ENCODE measurements around the gene TMEM132D.

GRCh38 chr12:129127771-129128170 is 776.1 kb downstream of the TMEM132D start:
- TF ChIP-seq POLR2A (IDR thresholded peaks at IDR 0.05), result no peak
- no peak for TF ChIP-seq CTCF (IDR thresholded peaks at IDR 0.05)

Data from body of pancreas (tissue), 4 donors.